Stimulated activated CD4-positive, alpha-beta T cell treated with anti-CD3 and anti-CD28 coated beads, Interleukin-4, amount 100 ng/mL, for 48 hours (primary cell): ENCODE measurements around the gene BBS9.
"Not testable (repeated sequence)": the region's sequence is repeated elsewhere in the genome, so short reads cannot be mapped to it uniquely, and the experiment has no call there.

Experiments
- DNase-seq, 2 donors: peaks; one replicate each; pipeline ENCODE4 v3.0.0-alpha.2; 2020; ENCODE audit warnings: low read depth in 2 of 2

Gene BBS9

GRCh38 chr7:33195264-33195663 lies 65.9 kb downstream of the BBS9 start:
- DNase-seq, result no peak

- no peak for DNase-seq
Observed at GRCh38 chr7:33196221-33196620, 66.9 kb downstream of the BBS9 start.

GRCh38 chr7:33200282-33200681 lies 70.9 kb downstream of the BBS9 start:
- no peak for DNase-seq

- no peak for DNase-seq
Observed at GRCh38 chr7:33201821-33202220, 72.5 kb downstream of the BBS9 start.

GRCh38 chr7:33210958-33211357 lies 81.6 kb downstream of the BBS9 start:
- DNase-seq, result no peak

GRCh38 chr7:33212144-33212543 lies 82.8 kb downstream of the BBS9 start:
- no peak for DNase-seq

- DNase-seq, result no peak
Observed at GRCh38 chr7:33215992-33216391, 86.6 kb downstream of the BBS9 start.

- no peak for DNase-seq
Observed at GRCh38 chr7:33217595-33217994, 88.2 kb downstream of the BBS9 start.

- DNase-seq, result not testable (repeated sequence)
Observed at GRCh38 chr7:33218841-33219535, 89.6 kb downstream of the BBS9 start.

- DNase-seq, result no peak
Observed at GRCh38 chr7:33220231-33220630, 90.9 kb downstream of the BBS9 start.

- no peak for DNase-seq
Observed at GRCh38 chr7:33221390-33221789, 92.0 kb downstream of the BBS9 start.

GRCh38 chr7:33232632-33233145 lies 103.3 kb downstream of the BBS9 start:
- DNase-seq, result no peak

GRCh38 chr7:33233659-33234058 lies 104.3 kb downstream of the BBS9 start:
- DNase-seq, result no peak

GRCh38 chr7:33237036-33237435 lies 107.7 kb downstream of the BBS9 start:
- no peak for DNase-seq

GRCh38 chr7:33243319-33243881 lies 114.0 kb downstream of the BBS9 start:
- no peak for DNase-seq

GRCh38 chr7:33248671-33249070 lies 119.3 kb downstream of the BBS9 start:
- DNase-seq, result no peak

GRCh38 chr7:33250421-33250871 lies 121.1 kb downstream of the BBS9 start:
- DNase-seq, result no peak

GRCh38 chr7:33251301-33251700 lies 121.9 kb downstream of the BBS9 start:
- no peak for DNase-seq

- no peak for DNase-seq
Observed at GRCh38 chr7:33258491-33258951, 129.2 kb downstream of the BBS9 start.

- DNase-seq, result no peak
Observed at GRCh38 chr7:33261585-33261984, 132.2 kb downstream of the BBS9 start.

GRCh38 chr7:33262476-33262875 lies 133.1 kb downstream of the BBS9 start:
- DNase-seq, result no peak

GRCh38 chr7:33271839-33272371 lies 142.5 kb downstream of the BBS9 start:
- DNase-seq, result not testable (repeated sequence)

GRCh38 chr7:33273356-33273755 lies 144.0 kb downstream of the BBS9 start:
- DNase-seq, result no peak
